DND-41 (cell line): ENCODE measurements around the gene DPF3.

Source experiments
- EZH2 ChIP-seq: IDR thresholded peaks from 3 replicates; pipeline ENCODE4 v1.6.1; 2012; ENCODE audit warnings: borderline replicate concordance, low read depth, mild to moderate bottlenecking, moderate library complexity, low read length, inconsistent platforms; ENCODE audit not compliant: severe bottlenecking
- TF ChIP-seq, protein P1 (sequence below): IDR thresholded peaks from 2 replicates; pipeline ENCODE4 v1.5.1; 2012; ENCODE audit warnings: borderline replicate concordance, low read length, moderate library complexity, mild to moderate bottlenecking; ENCODE audit not compliant: poor library complexity, severe bottlenecking; ENCODE audit errors: extremely low read depth

DNA sequence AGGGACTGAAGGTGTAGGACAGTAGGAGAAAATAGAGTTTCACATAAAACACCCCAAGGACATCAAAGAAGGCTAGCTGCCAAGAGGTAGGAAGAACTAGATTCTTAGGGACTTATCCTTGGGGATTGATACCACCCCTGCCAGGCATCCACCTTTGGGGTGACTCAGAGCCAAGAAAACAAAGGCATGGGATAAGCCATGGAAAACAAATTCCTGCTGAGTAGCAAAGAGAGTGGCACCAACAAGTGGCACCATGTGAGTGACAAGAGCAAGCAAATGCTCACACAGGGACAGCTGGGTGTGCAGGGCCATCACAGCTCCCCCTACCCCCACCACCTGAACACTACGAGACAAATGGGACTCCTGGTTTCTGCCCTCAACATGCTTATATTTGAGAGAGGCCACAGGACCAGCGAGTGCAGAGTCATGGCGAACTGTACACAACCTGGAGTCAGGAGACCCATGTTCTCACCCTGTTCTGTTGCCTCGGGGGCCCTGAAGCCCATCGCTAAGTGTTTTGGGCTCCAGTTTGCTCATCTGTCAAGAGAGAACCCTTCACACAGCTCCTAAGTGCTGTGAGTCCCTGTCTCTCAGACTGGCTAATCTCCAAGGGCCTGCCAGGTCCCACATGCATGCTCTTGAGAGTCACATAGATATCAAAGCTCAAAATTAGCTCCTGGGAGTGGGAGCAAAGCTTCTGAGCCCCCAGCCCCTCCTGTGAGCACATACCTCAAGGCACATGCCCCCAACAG is 91.9 kb downstream of the DPF3 start:
- TF ChIP-seq, protein P1, sequence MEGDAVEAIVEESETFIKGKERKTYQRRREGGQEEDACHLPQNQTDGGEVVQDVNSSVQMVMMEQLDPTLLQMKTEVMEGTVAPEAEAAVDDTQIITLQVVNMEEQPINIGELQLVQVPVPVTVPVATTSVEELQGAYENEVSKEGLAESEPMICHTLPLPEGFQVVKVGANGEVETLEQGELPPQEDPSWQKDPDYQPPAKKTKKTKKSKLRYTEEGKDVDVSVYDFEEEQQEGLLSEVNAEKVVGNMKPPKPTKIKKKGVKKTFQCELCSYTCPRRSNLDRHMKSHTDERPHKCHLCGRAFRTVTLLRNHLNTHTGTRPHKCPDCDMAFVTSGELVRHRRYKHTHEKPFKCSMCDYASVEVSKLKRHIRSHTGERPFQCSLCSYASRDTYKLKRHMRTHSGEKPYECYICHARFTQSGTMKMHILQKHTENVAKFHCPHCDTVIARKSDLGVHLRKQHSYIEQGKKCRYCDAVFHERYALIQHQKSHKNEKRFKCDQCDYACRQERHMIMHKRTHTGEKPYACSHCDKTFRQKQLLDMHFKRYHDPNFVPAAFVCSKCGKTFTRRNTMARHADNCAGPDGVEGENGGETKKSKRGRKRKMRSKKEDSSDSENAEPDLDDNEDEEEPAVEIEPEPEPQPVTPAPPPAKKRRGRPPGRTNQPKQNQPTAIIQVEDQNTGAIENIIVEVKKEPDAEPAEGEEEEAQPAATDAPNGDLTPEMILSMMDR = no peak
- TF ChIP-seq EZH2 = no peak
